H1 (cell line): ENCODE measurements around the gene ARHGAP22.

Experiments
- CTCF ChIP-seq, 3 experiments: IDR thresholded peaks; 1 replicate in 2 of 3; 2 replicates in 1 of 3; pipeline versions ENCODE4 v1.5.1 to v1.6.1; 2011; ENCODE audit warnings: low read length in 3 of 3, mild to moderate bottlenecking in 3 of 3, inconsistent platforms in 2 of 3, low read depth in 1 of 3, moderate library complexity in 1 of 3; ENCODE audit not compliant: insufficient read depth in 1 of 3; ENCODE audit errors: control extremely low read depth in 1 of 3
- EP300 ChIP-seq, 2 experiments: IDR thresholded peaks; 1 replicate in 1 of 2; 2 replicates in 1 of 2; pipeline ENCODE4 v1.6.1; 2011 to 2012; ENCODE audit warnings: low read depth in 2 of 2, low read length in 2 of 2, mild to moderate bottlenecking in 2 of 2, borderline replicate concordance in 1 of 2, inconsistent platforms in 1 of 2, moderate library complexity in 1 of 2
- EZH2 ChIP-seq: fragments of 200-600 bp; sonication (generic); IDR thresholded peaks from 2 replicates; pipeline ENCODE4 v1.7.1; 2012; ENCODE audit warnings: low read depth, mild to moderate bottlenecking, moderate library complexity, low read length, inconsistent platforms; ENCODE audit not compliant: severe bottlenecking
- HDAC6 ChIP-seq: IDR thresholded peaks from one replicate; pipeline ENCODE4 v1.7.1; 2012; ENCODE audit warnings: low read depth, mild to moderate bottlenecking, inconsistent platforms, low read length, moderate library complexity
- TAF1 ChIP-seq: IDR thresholded peaks from 2 replicates; pipeline ENCODE4 v1.6.1; 2011; ENCODE audit warnings: mild to moderate bottlenecking, low read depth, low read length

DNA sequence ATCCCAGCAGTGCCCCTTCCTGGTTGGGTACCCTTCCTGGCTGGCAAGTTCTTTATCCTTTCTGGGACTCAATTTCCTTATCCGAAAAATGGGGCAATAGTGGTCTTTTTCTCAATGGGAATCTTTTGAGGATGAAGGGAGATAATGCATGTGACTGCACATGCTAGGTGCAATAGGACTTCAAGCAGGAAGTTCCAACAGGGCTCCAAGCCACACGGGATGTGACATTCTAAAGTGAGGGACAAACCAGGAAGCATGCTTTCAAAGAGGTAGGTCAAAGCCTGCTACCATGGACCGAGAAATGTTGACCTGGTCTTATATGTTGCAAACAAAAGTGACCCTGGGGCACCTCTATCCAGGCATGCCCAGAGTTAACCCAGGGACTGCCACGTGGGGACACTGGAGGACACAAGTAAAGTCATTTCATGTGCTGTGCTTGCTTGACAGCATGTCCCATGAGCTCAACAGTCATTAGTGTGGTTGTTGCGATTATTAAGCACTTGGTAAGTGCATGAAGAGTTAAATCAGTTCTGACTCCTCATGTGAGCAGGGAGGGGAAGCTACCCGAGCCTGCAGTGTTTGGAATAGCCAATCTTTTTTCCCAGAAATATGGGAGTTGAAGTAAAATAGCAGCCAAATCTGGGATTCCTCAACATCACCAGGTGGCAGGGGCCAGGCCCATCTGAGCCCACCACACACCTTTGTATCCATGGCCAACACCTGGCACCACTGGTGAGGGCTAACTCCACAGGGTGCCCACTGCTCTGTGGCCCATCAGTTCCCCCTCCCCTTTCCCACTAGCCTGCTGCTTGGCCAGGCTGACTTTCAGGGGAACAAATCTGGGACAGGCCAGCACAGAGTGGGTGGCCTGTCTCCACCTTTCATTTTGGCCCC lies 5.7 kb downstream of the ARHGAP22 start:
- TF ChIP-seq TAF1 (no peak), CTCF (IDR thresholded peaks at IDR 0.05; ENCODE audit: control extremely low read depth in 1 of 3, insufficient read depth in 1 of 3, low read depth in 1 of 3, low read length in 3 of 3) (no peak), EP300 (IDR thresholded peaks at IDR 0.05; ENCODE audit: borderline replicate concordance in 1 of 2, low read depth in 2 of 2, low read length in 2 of 2) (no peak), HDAC6 (no peak), EZH2 (no peak)
